A172 (cell line): ENCODE measurements around the gene NR4A3. TPM values are rescaled to one million over a fixed set of nuclear protein-coding genes. Genes with fewer than 3 reads are reported as not detected.

Source experiments
- DNase-seq: peaks from one replicate; pipeline ENCODE4 v3.0.0-alpha.2; 2015; ENCODE audit warnings: low spot score
- total RNA-seq: library from RNA; depleted of rRNA; stranded (reverse); fragments of >200 nt; shearing (Covaris generic); gene quantifications from 2 replicates; pipeline ENCODE4 v1.2.3, GENCODE V29; 2014; rRNA removed

NR4A3 gene
- total RNA-seq, 1 experiment from 2014 or later, result 0.02 TPM

DNA sequence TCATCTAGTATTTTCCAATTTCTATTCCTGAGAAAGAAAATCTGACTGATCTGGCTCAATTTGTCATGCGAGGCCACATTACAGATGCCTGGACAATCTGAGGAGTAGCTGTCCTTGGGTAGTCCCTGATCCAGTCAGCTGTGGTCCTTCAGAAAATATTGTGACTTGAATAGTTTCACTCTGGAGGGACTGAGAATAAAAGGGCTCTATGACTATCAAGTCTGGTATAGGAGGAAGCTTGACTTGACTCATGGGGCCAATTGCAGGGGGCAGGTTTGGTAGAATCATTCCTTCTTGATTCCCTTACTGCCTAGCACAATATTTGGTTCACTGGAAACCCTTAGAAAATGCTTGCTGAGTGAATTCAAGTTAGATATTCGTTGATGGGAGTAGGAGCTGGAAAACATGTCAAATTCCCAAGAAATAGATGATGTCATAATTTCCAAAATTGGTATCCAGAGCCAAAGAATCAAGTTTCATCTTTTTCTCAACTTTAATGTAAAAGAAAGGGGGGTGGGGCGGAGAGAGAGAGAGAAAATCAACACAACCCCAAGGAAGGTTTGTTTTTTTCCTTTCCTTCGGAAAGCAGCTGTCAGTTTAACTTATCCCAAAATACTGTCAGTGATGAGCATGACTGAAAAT lies 52.4 kb downstream of the NR4A3 start:
- DNase-seq, result no peak

GRCh38 chr9:99876190-99876589 lies 54.5 kb downstream of the NR4A3 start:
- no peak for DNase-seq

GRCh38 chr9:99878651-99879050 lies 57.0 kb downstream of the NR4A3 start:
- DNase-seq, result no peak

GRCh38 chr9:99881769-99882168 lies 60.1 kb downstream of the NR4A3 start:
- no peak for DNase-seq

- DNase-seq, result no peak
These were observed 64.1 kb downstream of the NR4A3 start for GRCh38 chr9:99885747-99886146.

DNA sequence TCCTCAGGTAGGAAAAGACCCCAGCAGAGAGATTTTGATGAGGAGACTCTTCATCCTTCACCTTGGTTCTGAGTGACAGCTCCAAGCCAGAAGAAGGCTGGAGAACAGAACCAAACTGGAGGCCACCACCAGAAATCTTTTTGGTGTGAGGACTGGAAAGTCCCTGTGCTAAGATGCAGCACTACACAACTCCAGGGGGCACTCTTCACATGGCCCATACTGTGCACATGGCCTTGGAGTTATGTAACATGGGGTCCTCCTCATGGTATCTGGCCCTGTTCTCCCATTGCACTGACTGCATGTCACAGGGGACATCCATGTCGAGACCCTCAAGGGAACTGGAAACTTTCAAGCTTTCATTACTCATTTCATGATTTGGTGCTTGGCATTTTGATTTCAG lies 67.4 kb downstream of the NR4A3 start:
- DNase-seq, result no peak

DNA sequence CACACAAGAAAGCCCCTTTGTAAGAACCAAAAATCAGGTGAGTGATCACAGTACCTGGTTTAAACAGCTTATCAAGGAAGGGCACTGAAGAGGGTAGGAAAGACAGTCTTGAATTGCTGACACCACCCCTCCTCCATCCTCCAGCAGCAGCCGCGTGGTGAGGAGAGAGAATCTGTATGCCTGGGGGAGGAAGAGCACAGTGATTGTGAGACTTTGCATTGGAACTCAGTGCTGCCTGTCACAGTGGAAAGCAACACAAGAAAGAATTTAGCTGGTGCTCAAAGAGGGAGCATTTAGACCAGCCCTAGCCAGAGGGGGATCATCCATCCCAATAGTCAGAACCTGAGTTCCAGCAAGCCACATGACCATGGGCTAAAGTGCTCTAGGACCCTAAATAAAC lies 73.1 kb downstream of the NR4A3 start:
- no peak for DNase-seq

- no peak for DNase-seq
These were observed 73.8 kb downstream of the NR4A3 start for GRCh38 chr9:99895510-99895909.

GRCh38 chr9:99896119-99896518 lies 74.4 kb downstream of the NR4A3 start:
- no peak for DNase-seq

DNA sequence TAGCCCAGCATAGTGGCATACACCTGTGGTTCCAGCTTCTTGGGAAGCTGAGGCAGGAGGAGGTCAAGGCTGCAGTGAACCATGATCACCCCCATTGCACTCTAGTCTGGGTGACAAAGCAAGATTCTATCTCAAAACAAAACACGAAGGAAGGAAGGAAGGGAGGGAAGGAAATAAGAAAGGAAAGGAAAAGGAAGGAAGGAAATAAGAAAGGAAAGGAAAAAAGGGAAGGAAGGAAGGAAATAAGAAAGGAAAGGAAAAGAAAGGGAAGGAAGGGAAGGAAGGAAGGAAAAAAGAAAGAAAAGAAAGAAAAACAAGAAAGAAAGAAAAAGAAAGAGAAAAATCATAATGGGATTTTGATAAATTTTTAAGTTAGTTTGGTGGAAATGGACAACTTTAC lies 81.7 kb downstream of the NR4A3 start:
- no peak for DNase-seq

DNA sequence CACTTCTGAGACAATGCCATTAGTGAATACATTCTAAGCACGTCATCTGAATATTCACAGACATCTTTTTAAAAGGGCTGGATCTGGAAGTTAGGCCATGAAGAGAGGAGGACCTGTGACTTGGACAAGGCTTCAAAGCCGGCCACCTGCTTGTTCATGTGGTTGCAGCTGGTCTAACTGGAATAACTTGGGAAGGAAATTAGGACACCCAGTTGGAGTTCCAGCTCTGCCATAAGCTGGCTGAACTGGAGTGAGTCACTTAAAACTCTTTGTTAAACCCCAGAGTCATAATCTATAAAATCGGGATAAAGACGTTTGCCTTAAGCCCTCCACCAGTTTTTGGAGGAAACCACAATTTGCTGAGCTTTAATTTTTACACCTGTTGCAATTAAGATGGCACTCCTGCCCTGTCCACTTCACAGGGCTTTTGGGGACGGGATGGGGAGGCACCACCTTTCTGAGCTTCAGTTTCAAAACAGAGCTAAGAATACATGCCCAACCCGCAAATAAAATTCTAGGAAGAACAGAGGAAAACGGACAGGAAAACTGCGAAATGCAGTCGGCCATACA lies 84.2 kb downstream of the NR4A3 start:
- DNase-seq, result peak; percentile 17

- peak; percentile 72 for DNase-seq
These were observed 84.9 kb downstream of the NR4A3 start, which contains the start of gene STX17 for GRCh38 chr9:99906403-99907207. TSS of gene STX17 (plus strand) at chr9:99906654. CDS start at chr9:99915240, 8,586 bp downstream.

DNA sequence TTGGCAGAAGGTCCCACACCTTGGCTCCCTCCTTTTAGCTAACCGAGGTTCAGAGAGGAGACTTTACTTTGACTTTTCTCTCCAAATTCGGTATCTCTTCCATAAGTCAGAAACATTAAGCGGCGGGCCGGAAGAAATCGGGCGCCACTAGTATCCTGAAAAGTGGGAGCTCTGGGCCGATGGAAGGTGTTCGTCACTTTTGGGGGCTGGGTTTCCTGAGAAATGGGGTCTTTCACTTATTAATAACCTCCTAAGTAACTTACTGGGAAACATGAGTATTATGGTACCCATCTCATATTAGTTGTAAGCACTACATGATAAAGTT lies 85.5 kb downstream of the NR4A3 start:
- DNase-seq, result no peak

DNA sequence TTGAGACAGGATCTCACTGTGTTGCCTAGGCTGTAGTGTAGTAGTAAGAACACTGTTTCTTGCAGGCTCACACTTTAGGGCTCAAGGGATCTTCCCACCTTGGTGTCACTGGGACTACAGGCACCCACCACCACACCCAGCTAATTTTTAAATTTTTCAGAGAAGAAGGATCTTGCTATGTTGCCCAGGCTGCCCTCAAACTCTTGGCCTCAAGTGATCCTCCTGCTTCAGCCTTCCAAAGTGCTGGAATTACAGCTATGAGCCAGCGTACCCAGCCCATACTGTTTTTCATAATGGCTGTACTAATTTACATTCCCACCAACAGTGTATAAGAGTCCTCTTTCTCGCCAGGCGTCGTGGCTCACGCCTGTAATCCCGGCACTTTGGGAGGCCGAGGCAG lies 89.9 kb downstream of the NR4A3 start:
- no peak for DNase-seq

Other genes starting within 250 kb of the NR4A3 start
- gene STX17, start 84.8 kb downstream of the NR4A3 start, total RNA-seq, result 26.9 and 66.3 TPM in 2 replicates